Esophagus squamous epithelium (tissue), 5 donors: ENCODE results near the gene CNTNAP2. TPM values are rescaled to one million over a fixed set of nuclear protein-coding genes. Genes with fewer than 3 reads are reported as not detected.

Source experiments
- DNase-seq: peaks from one replicate; lab custom pipeline; 2025; lab: John Stamatoyannopoulos, UW
- H3K27ac ChIP-seq, 4 donors: fragments of 200-600 bp; sonication (generic); one replicate each; pipeline ENCODE4 v1.5.1; 2016 to 2019; ENCODE audit warnings: mild to moderate bottlenecking in 1 of 4
- H3K27me3 ChIP-seq, 4 donors: fragments of 200-600 bp; sonication (generic); 1 replicate in 3 of 4; 2 replicates in 1 of 4; pipeline versions ENCODE4 v1.5.1 to v1.6.0; 2017 to 2021; ENCODE audit warnings: antibody characterized with exemption in 1 of 4
- H3K36me3 ChIP-seq, 3 donors: fragments of 200-600 bp; sonication (generic); one replicate each; pipeline ENCODE4 v1.5.1; 2016 to 2019
- H3K4me1 ChIP-seq, 3 donors: fragments of 200-600 bp; sonication (generic); one replicate each; pipeline ENCODE4 v1.5.1; 2017 to 2019
- H3K4me3 ChIP-seq, 4 donors: fragments of 200-600 bp; sonication (generic); 1 replicate in 3 of 4; 2 replicates in 1 of 4; pipeline ENCODE4 v1.5.1; 2016 to 2019; ENCODE audit warnings: mild to moderate bottlenecking in 2 of 4, moderate library complexity in 1 of 4
- H3K9me3 ChIP-seq, 3 donors: fragments of 200-600 bp; sonication (generic); one replicate each; pipeline ENCODE4 v1.5.1; 2016 to 2019
- POLR2A ChIP-seq, 4 donors: fragments of 450-650 bp; IDR thresholded peaks; one replicate each; pipeline ENCODE4 v1.6.1; 2017; ENCODE audit warnings: antibody characterized with exemption in 4 of 4, mild to moderate bottlenecking in 4 of 4, moderate library complexity in 3 of 4
- WGBS, 2 donors: methylation state at CpG; one replicate each; pipeline ENCODE4 v1.1.5; 2018; 5-methylcytosine and 5-hydroxymethylcytosine counted together
- intact Hi-C: fragments of 100-400 bp; cut with DNase I; formaldehyde crosslinking; loops from one replicate; pipeline ENCODE4 v1.15.0; 2022
- total RNA-seq, 4 donors: library from RNA; depleted of rRNA; stranded (reverse); fragments of >200 nt; gene quantifications; one replicate each; pipeline ENCODE4 v1.1.0, GENCODE V29; 2016
- TF ChIP-seq, protein P1 (sequence below), 6 experiments: fragments of 450-650 bp in 4 of 6; fragments of 200-600 bp in 2 of 6; sonication (generic) in 2 of 6; IDR thresholded peaks; one replicate each; pipeline ENCODE4 v1.5.1; 2016 to 2019; ENCODE audit warnings: antibody characterized with exemption in 6 of 6, mild to moderate bottlenecking in 4 of 6, moderate library complexity in 4 of 6
- donor health status: DM: yes; HTN: yes; CAD: no.

The CNTNAP2 gene
- total RNA-seq, 4 donors from 2014 or later, result 0.95 to 2.3 (median 1.2) TPM

DNA sequence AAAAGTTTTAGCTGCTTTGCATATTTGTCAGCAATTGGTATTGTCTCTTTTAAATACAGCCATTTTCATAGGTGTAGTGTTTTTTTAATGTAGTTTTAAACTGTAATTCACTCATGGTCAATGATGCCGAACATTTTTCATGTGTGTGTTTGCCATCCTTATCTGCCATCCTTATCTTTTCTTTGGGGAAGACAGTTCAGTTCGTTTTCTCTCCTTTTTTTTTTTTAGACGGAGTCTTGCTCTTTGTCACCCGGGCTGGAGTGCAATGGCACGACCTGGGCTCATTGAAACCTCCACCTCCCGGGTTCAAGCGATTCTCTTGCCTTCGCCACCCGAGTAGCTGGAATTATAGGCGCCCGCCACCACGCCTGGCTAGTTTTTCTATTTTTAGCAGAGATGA lies 545.3 kb downstream of the CNTNAP2 start:
- Histone ChIP-seq H3K4me1 (no peaks in the 10 kb centered on the region), H3K36me3 (no peaks in the 10 kb centered on the region), H3K27me3 (no peaks in the 10 kb centered on the region), H3K27ac (no peak overlapping the region), H3K9me3 (no peaks in the 10 kb centered on the region), H3K4me3 (no peak overlapping the region)
- WGBS, 2 donors, result 65 to 75% methylated on average over 12 of the region's 12 CpGs
- intact Hi-C loops, result no loop called here
- TF ChIP-seq POLR2A (IDR thresholded peaks at IDR 0.05), result no peak
- TF ChIP-seq, protein P1, sequence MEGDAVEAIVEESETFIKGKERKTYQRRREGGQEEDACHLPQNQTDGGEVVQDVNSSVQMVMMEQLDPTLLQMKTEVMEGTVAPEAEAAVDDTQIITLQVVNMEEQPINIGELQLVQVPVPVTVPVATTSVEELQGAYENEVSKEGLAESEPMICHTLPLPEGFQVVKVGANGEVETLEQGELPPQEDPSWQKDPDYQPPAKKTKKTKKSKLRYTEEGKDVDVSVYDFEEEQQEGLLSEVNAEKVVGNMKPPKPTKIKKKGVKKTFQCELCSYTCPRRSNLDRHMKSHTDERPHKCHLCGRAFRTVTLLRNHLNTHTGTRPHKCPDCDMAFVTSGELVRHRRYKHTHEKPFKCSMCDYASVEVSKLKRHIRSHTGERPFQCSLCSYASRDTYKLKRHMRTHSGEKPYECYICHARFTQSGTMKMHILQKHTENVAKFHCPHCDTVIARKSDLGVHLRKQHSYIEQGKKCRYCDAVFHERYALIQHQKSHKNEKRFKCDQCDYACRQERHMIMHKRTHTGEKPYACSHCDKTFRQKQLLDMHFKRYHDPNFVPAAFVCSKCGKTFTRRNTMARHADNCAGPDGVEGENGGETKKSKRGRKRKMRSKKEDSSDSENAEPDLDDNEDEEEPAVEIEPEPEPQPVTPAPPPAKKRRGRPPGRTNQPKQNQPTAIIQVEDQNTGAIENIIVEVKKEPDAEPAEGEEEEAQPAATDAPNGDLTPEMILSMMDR (IDR thresholded peaks at IDR 0.05), result no peak
- DNase-seq, result no peak

DNA sequence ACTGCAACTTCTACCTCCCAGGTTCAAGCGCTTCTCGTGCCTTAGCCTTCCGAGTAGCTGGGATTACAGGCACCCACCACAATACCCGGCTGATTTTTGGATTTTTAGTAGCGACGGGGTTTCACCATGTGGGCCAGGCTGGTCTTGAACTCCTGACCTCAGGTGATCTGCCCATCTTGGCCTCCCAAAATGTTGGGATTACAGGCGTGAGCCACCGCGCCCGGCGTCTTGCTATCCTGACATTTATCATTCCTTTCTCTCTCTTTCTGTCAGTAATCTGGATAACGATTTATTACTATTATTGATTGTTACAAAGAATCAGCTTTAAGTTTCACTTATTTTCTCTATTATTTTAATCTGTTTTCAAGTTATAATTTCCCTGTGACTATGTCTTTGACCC lies 548.4 kb downstream of the CNTNAP2 start:
- TF ChIP-seq POLR2A (IDR thresholded peaks at IDR 0.05), result no peak
- TF ChIP-seq, protein P1 (IDR thresholded peaks at IDR 0.05), result no peak
- no peaks in the 10 kb centered on the region for H3K36me3 ChIP-seq
- no peaks in the 10 kb centered on the region for H3K4me1 ChIP-seq
- no peak for DNase-seq
- H3K27me3 ChIP-seq, result no peaks in the 10 kb centered on the region
- 83 to 92% methylated on average over 11 to 12 of the region's 12 CpGs for WGBS, 2 donors
- H3K9me3 ChIP-seq, result no peaks in the 10 kb centered on the region
- intact Hi-C loops, result no loop called here
- no peak overlapping the region for H3K4me3 ChIP-seq
- H3K27ac ChIP-seq, result no peak overlapping the region

DNA sequence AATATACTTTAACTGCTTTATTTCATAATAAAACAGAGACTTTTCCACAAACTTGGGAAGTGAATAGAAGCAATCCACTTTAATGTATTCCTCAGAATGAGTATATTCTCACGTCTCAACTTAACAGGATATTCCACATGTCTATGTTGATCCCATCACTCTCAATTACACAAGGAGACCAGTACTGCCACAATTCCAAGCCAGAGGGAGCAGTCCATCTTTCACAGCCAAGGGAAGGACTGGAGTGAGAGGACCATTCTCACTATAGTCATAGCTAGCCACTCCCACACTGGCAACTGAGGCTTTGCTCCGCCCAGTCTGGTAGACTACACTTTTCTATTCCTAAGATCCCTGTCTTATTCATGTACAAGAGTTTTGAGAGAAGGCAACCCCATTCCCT lies 553.9 kb downstream of the CNTNAP2 start:
- no peaks in the 10 kb centered on the region for H3K9me3 ChIP-seq
- H3K4me3 ChIP-seq, result no peak overlapping the region
- WGBS, 2 donors, result 80 to 84% methylated on average over 2 of the region's 2 CpGs
- intact Hi-C loops, result no loop called here
- H3K27me3 ChIP-seq, result no peaks in the 10 kb centered on the region
- DNase-seq, result no peak
- no peaks in the 10 kb centered on the region for H3K36me3 ChIP-seq
- TF ChIP-seq POLR2A (IDR thresholded peaks at IDR 0.05), result no peak
- TF ChIP-seq, protein P1 (IDR thresholded peaks at IDR 0.05), result no peak
- no peak overlapping the region for H3K27ac ChIP-seq
- H3K4me1 ChIP-seq, result no peaks in the 10 kb centered on the region

DNA sequence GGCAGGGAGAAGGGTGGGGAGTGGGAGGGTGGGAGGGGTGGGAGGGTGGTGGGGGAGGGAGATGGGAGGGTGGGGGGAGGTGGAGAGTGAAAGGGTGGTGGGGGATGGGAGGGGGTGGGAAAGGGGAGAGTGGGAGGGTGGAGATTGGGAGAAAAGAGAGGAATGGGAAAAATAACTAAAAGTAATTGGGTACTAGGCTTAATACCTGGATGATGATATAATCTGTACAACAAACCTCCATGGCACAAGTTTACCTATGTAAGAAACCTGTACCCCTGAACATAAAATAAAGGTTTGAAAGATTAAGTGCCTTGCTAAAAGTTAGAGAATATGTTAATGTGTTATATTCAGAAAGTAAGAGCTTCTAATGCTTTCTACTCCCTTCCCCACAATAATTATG lies 564.9 kb downstream of the CNTNAP2 start:
- Histone ChIP-seq H3K36me3 (no peaks in the 10 kb centered on the region), H3K4me3 (no peak overlapping the region), H3K27me3 (no peaks in the 10 kb centered on the region), H3K9me3 (no peaks in the 10 kb centered on the region), H3K4me1 (no peaks in the 10 kb centered on the region), H3K27ac (no peak overlapping the region)
- no peak for DNase-seq
- TF ChIP-seq, protein P1 (IDR thresholded peaks at IDR 0.05), result no peak
- no peak for TF ChIP-seq POLR2A (IDR thresholded peaks at IDR 0.05)
- intact Hi-C loops, result no loop called here

DNA sequence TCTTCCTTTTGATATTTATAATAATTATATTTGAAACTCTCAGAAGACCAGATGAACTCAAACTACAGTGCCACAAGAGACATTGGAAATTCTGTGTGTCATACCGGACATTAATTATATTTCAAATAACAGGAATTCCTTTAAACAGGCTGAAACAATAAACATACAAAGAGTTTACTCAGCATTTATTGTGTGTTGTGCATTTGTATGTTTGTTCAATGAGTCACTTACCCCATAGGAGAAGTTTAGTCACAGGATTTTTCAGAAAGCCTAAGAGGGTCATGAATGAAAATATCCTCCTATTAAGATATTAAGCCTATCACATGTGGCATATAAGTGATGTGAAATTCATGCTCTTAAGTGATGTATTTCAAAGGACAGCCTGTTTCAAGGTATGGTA lies 566.8 kb downstream of the CNTNAP2 start:
- DNase-seq, result no peak
- H3K4me3 ChIP-seq, result no peak overlapping the region

More for the DNA sequence above, 566.8 kb downstream of the CNTNAP2 start:
- Histone ChIP-seq H3K9me3 (no peaks in the 10 kb centered on the region), H3K36me3 (no peaks in the 10 kb centered on the region), H3K27me3 (no peaks in the 10 kb centered on the region), H3K4me1 (no peaks in the 10 kb centered on the region), H3K27ac (no peak overlapping the region)
- intact Hi-C loops, result no loop called here
- TF ChIP-seq POLR2A (IDR thresholded peaks at IDR 0.05), result no peak
- TF ChIP-seq, protein P1 (IDR thresholded peaks at IDR 0.05), result no peak
- 39 to 57% methylated on average over 1 of the region's 1 CpG for WGBS, 2 donors
